HG02973 (cell line): ENCODE data around the gene AS3MT.
"Not testable (repeated sequence)": the region's sequence is repeated elsewhere in the genome, so short reads cannot be mapped to it uniquely, and the experiment has no call there.

Experiments used
- ATAC-seq: cut with Tn5 transposase; IDR thresholded peaks from one replicate; pipeline ENCODE4 v1.9.1; 2021; ENCODE audit warnings: moderate library complexity; ENCODE audit not compliant: unreplicated experiment

AS3MT gene

DNA sequence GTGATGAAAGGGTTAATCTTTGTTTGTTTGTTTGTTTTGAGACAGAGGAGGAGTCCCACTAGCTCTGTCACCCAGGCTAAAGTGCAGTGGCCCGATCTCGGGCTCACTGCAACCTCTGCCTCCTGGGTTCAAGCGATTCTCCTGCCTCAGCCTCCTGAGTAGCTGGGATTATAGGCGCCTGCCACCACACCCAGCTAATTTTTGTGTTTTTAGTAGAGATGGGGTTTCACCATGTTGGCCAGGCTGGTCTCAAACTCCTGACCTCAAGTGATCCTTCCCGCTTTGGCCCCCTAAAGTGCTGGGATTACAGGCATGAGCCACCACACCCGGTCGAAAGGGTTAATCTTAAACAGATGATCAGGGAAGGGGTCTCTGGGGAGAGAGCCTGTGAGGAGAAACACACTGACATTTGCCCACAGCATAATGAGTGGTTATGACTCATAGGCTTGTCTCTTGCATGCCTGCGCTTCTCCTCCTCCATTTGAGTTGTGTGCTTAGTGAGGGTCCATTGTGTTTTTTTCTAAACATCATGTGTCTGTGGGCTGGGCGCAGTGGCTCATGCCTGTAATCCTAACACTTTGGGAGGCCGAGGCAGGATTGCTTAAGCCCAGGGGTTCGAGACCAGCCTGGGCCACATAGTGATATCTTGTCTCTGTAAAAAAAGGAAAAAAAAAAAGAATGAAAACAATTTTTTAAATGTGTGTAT, 13.4 kb upstream of the AS3MT start:
- not testable (repeated sequence) for ATAC-seq

GRCh38 chr10:102856758-102857424, 12.4 kb upstream of the AS3MT start:
- ATAC-seq = no peak

DNA sequence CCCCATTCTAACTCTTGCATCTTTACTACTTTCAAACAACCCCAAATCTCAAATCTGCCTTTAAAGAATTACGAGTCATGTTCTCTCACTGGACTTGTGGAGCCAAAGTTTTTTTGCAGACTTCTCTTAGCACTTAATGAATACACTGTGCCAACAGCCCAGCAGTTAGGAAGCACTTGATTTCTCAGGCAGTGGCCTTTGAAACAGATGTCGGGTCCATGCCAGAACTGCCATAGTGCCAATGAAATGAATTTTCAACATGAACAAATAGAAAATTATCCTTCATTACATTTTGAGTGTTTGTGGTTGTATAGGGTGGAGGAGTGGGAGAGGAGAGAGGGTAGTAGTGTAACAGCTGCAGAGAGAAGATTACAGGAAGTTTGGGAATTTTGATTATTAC, 9.4 kb upstream of the AS3MT start:
- no peak for ATAC-seq

DNA sequence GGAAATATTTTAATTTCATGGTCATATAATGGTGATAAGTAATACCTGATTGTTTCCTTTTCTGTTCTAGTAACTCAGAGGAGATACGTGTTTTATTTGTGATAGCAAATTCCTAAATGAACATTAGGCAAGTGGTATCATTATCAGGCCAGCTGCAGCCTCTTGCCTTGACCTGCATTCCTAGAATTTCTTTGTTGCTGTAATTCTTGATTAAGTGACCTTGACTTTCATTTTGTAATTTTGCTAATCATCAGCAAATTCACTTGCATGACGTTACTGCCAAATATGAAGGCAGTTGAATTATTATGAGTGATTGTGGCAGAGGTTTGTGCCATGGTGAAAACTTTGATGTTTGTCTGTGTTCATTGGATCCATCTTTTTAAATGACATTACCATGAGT, 5.6 kb upstream of the AS3MT start:
- ATAC-seq = no peak

DNA sequence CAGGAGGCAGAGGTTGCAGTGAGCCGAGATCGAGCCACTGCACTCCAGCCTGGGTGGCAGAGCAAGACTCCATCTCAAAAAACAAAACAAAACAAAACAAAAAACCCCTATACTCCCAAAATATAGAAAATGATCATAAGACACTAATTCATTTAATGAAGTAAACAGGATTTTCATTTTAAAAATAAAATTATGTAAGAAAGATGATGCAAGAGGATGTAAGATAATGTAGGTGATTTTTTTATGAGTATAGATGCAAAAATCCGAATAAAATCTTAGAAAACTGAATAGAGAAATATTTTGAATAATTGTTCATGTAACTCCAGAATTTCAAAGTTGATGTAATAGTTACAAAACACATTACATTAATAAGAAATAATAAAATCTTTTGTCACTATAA, 3.6 kb upstream of the AS3MT start:
- no peak for ATAC-seq

DNA sequence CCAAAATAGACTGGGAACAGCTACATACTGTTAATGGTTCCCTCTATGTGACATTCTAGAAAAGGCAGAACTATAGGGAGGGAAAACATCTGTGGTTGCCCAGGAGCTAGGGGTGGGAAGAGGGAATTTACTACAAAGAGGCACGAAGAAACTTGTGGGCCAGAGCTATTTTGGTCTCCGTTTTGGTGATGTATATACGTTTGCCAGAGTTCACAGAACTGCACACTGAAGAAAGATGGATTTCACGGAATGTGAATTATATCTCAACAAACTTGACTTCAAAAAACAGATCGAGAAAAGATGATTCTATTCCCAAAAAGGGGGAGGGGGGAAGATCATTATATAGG, 386 bp upstream of the AS3MT start:
- ATAC-seq = no peak

GRCh38 chr10:102870221-102870620, 951 bp downstream of the AS3MT start:
- ATAC-seq = no peak

- ATAC-seq = no peak
These were observed 2.9 kb downstream of the AS3MT start for GRCh38 chr10:102872163-102872562.

DNA sequence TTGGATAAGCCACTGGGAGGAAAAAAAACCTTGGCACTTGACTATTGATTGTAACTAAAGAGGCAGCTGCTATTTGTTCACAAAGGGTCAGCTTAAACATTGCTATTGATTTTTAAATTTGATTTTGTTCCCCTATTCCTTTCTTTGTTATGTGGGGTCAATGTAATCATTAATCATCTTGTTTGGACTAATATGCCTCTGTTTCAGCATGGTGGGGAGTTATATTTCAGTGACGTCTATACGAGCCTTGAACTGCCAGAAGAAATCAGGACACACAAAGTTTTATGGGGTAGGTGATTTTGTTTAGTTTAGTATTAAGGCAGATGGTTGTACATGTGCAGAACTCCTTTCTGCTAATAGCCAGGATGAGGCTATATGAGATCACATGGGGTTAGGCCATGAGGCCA, 7.5 kb downstream of the AS3MT start:
- ATAC-seq = no peak

DNA sequence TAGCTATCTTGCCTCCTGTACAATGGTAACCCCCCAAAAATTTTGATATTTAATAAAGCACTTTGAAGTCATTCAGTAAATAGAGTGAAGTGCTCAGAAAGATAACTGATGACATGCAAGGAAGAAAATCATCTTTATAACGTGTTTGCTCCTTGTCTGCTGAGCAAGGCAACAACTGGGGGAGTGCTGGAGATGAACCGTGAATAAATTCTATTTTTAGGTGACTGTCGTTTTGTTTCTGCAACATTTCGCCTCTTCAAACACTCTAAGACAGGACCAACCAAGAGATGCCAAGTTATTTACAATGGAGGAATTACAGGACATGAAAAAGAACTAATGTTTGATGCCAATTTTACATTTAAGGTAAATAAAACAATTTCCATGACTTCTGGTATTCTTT, 9.4 kb downstream of the AS3MT start:
- no peak for ATAC-seq

DNA sequence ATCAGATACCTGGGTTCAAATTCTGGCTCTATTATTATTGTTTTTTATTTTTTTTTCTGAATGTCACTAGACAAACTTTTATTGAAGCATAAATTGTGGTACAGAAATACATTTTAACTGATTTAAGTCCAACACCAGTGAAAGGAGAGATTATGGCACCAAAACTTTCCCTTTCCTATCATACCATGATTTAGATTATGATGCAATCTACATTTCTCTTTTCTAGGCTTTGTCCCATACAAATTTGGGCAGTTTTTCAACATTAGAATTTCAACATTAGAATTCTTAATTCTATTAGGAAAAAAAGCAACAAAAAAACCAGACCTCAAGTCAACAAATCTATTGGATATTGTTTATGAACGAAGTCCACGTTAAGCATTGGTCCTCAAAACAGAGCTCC, 11.0 kb downstream of the AS3MT start:
- no peak for ATAC-seq

DNA sequence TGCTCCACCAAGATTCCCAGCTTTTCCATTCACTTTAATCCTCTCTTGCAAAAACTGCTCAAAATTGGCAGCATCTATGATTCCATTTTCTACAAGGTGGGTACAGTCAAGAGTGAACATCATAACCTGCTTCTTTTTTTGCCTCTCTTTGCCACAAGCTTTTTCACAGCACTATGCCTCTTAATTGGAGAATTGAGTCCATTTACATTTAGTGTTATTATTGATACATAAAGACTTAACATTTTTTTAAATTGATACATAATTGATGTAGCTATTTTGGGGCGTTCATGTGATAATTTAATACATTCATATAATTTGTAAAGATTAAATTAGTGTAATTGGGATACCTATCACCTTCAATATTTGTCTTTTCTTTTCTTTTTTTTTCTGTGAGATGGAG, 18.8 kb downstream of the AS3MT start:
- ATAC-seq = no peak

DNA sequence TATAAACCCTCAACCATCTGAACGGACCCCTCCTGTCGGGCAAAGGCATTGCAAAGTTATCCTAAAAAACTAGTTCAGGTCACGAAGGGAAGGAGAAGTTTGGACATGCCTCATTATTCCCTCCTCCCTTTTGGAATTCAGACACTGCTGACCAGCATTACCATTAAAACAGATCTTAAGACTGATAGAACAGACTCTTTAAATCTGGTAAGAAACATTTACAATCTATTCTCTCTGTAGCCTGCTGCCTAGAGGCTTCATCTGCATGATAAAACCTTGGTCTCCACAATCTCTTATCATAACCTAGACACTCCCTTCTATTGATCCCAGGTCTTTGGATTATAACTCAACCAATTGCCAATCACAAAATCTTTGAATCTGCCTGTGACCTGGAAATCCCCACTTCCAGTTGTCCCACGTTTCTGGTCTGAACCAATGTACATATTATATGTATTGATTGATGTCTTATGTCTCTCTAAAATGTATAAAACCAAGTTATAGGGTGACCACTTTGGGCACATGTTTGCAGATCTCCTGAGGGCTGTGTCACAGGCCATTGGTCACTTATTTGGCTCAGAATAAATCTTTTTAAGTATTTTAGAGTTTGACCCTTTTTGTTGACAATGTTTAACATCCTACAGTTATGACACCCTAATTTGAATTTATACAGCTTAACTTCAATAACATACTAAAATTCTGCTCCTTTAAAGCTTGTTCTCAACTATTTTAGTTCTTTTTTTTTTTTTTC, 25.4 kb downstream of the AS3MT start:
- ATAC-seq = no peak

GRCh38 chr10:102900006-102900405, 30.7 kb downstream of the AS3MT start:
- ATAC-seq = no peak

DNA sequence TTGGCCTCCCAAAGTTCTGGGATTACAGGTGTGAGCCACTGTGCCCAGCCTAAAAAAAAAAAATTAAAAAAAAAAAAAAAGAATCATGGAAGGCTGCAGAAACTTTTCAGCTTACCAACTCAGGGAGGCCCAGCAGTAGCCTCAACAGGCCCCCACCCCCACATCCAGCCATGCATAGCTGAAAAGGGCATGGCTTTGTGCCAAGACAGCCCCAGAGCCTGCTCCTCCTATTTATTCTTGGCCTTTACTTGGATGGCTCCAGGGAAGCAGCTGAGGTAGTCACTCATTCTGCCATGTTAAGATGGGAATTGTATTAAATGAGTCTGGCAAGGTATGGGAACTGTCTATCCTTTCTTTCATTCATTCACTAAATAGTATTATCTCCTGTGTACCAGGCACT, 35.1 kb downstream of the AS3MT start:
- ATAC-seq = no peak

- ATAC-seq = no peak
These were observed 37.2 kb downstream of the AS3MT start for GRCh38 chr10:102906507-102906906.

DNA sequence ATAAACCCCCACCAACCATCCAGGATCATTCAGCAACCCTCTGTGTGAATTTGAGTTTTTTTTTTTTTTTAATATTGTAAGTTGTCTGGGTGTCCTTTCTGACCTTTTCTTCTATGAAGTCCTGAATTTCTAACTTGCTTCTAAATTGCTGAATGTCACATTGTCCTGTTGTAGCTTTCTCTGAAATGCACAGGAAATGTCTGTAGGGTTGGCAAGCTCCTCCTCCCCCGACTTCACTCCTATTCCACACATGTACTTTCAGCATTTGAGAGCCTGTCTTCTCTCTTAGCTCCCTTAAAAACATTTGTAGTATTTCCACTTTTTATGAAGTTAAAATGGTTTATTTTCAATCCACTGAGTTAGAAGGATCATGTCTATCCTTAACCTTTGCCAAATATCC, 45.5 kb downstream of the AS3MT start:
- ATAC-seq = no peak

GRCh38 chr10:102916173-102916572, 46.9 kb downstream of the AS3MT start:
- ATAC-seq = no peak

GRCh38 chr10:102917314-102917961, 48.2 kb downstream of the AS3MT start:
- ATAC-seq = peak; percentile 46

- ATAC-seq = peak; percentile 85
These were observed 48.9 kb downstream of the AS3MT start, which contains the start of gene CNNM2 for GRCh38 chr10:102917962-102918816. TSS of gene CNNM2 (plus strand) at chr10:102918294. CDS start at chr10:102918481, 187 bp downstream.

- ATAC-seq = peak; percentile 2
These were observed 49.6 kb downstream of the AS3MT start for GRCh38 chr10:102918817-102919245.
